Lower leg skin (tissue), 4 donors: Measurements from ENCODE around the gene ALOXE3. TPM values are rescaled to one million over a fixed set of nuclear protein-coding genes. Genes with fewer than 3 reads are reported as not detected.
A peak's percentile ranks its signal among the peaks of the same experiment; 100 is the strongest.

ENCODE experiments used
- DNase-seq, 2 donors: peaks; one replicate each; pipeline ENCODE4 v3.0.0-alpha.2; 2019; ENCODE audit warnings: low spot score in 2 of 2
- H3K4me3 ChIP-seq: fragments of 200-600 bp; sonication (generic); 2 replicates; pipeline ENCODE4 v1.5.1; 2017; ENCODE audit warnings: mild to moderate bottlenecking, low read depth; ENCODE audit not compliant: poor library complexity, severe bottlenecking
- CTCF ChIP-seq, 3 donors: fragments of 450-650 bp; IDR thresholded peaks; one replicate each; pipeline ENCODE4 v1.5.1; 2016; ENCODE audit warnings: antibody characterized with exemption in 3 of 3, mild to moderate bottlenecking in 3 of 3, moderate library complexity in 2 of 3
- POLR2A ChIP-seq, 2 donors: fragments of 450-650 bp; IDR thresholded peaks; one replicate each; pipeline ENCODE4 v1.6.1; 2016 to 2017; ENCODE audit warnings: antibody characterized with exemption in 2 of 2, mild to moderate bottlenecking in 1 of 2, moderate library complexity in 1 of 2
- WGBS, 2 donors: methylation state at CpG; one replicate each; pipeline ENCODE4 v1.1.5; 2018; 5-methylcytosine and 5-hydroxymethylcytosine counted together
- intact Hi-C: fragments of 100-400 bp; cut with DNase I; formaldehyde crosslinking; loops from one replicate; pipeline ENCODE4 v1.15.0; 2023; ENCODE audit warnings: low total_unique reads
- total RNA-seq, 4 donors: library from RNA; depleted of rRNA; stranded (reverse); fragments of >200 nt; gene quantifications; one replicate each; pipeline ENCODE4 v1.1.0, GENCODE V29; 2016

Gene ALOXE3
- total RNA-seq, 4 donors from 2014 or later = 73.8 to 143 (median 88.2) TPM

GRCh38 chr17:8151641-8152111, 33.4 kb upstream of the ALOXE3 start:
- intact Hi-C loops = no loop called here
- peak overlapping the region; percentile 71 for H3K4me3 ChIP-seq
- TF ChIP-seq CTCF (IDR thresholded peaks at IDR 0.05) (no peak), POLR2A (IDR thresholded peaks at IDR 0.05) (no peak)
- peak; percentile 88 to 98 for DNase-seq
- WGBS, 2 donors = 3 to 5% methylated on average over 22 of the region's 22 CpGs

GRCh38 chr17:8151120-8151640, 32.9 kb upstream of the ALOXE3 start:
- WGBS, 2 donors = 8 to 21% methylated on average over 12 to 38 of the region's 38 CpGs
- intact Hi-C loops = no loop called here
- TF ChIP-seq POLR2A (IDR thresholded peaks at IDR 0.05) = no peak
- no peak for TF ChIP-seq CTCF (IDR thresholded peaks at IDR 0.05)
- DNase-seq = peak; percentile 83 to 98
- H3K4me3 ChIP-seq = peak overlapping the region; percentile 71

GRCh38 chr17:8150194-8151119, 32.1 kb upstream of the ALOXE3 start:
- TF ChIP-seq POLR2A (IDR thresholded peaks at IDR 0.05) = no peak
- TF ChIP-seq CTCF (IDR thresholded peaks at IDR 0.05) = no peak
- intact Hi-C loops = no loop called here
- peak in 1 of 2 donors; percentile 85 for DNase-seq
- no peak overlapping the region for H3K4me3 ChIP-seq
- WGBS, 2 donors = 67 to 72% methylated on average over 14 to 18 of the region's 18 CpGs

GRCh38 chr17:8149419-8150193, 31.3 kb upstream of the ALOXE3 start:
- intact Hi-C loops = no loop called here
- TF ChIP-seq POLR2A (IDR thresholded peaks at IDR 0.05) = no peak
- no peak for TF ChIP-seq CTCF (IDR thresholded peaks at IDR 0.05)
- WGBS, 2 donors = 90 to 93% methylated on average over 28 to 29 of the region's 29 CpGs
- peak in 1 of 2 donors; percentile 87 for DNase-seq
- no peak overlapping the region for H3K4me3 ChIP-seq

- TF ChIP-seq POLR2A (IDR thresholded peaks at IDR 0.05) = no peak
- TF ChIP-seq CTCF (IDR thresholded peaks at IDR 0.05) = no peak
- WGBS, 2 donors = 89 to 90% methylated on average over 9 to 13 of the region's 13 CpGs
- DNase-seq = no peak
- intact Hi-C loops = no loop called here
- no peak overlapping the region for H3K4me3 ChIP-seq
Measured at GRCh38 chr17:8148560-8148959, 30.2 kb upstream of the ALOXE3 start.
